Neural cell (in vitro differentiated cells): ENCODE data around the gene IL12RB1. TPM values are rescaled to one million over a fixed set of nuclear protein-coding genes. Genes with fewer than 3 reads are reported as not detected.

Experiments used
- H2AFZ ChIP-seq: fragments of 200-600, 300-800 bp; sonication (generic), shearing (Covaris generic); 2 replicates; pipeline ENCODE4 v1.6.0; 2014; ENCODE audit warnings: low read depth, mild to moderate bottlenecking, antibody characterized with exemption, low read length, moderate library complexity
- H3F3A ChIP-seq: fragments of 200-600 bp; shearing (Covaris generic); 2 replicates; pipeline ENCODE4 v1.6.1; 2016; ENCODE audit warnings: mild to moderate bottlenecking, moderate library complexity, mixed read lengths, antibody characterized with exemption, low read length; ENCODE audit not compliant: insufficient read depth, poor library complexity, severe bottlenecking
- H3K27ac ChIP-seq: fragments of 200-600, 300-800 bp; sonication (generic), shearing (Covaris generic); 2 replicates; pipeline ENCODE4 v1.5.1; 2014; ENCODE audit warnings: mild to moderate bottlenecking, low read length, moderate library complexity
- H3K27me3 ChIP-seq: fragments of 300-800, 200-600 bp; sonication (generic), shearing (Covaris generic); 2 replicates; pipeline ENCODE4 v1.6.0; 2014; ENCODE audit warnings: mild to moderate bottlenecking, low read depth, low read length, moderate library complexity; ENCODE audit not compliant: insufficient read depth
- H3K36me3 ChIP-seq: fragments of 300-800, 200-600 bp; sonication (generic), shearing (Covaris generic); 2 replicates; pipeline ENCODE4 v1.5.1; 2014; ENCODE audit warnings: mild to moderate bottlenecking, antibody characterized with exemption, low read length, moderate library complexity; ENCODE audit not compliant: insufficient read depth
- H3K4me2 ChIP-seq: fragments of 300-800, 200-600 bp; sonication (generic), shearing (Covaris generic); 2 replicates; pipeline ENCODE4 v1.6.0; 2014; ENCODE audit warnings: mild to moderate bottlenecking, low read length
- H3K4me3 ChIP-seq: fragments of 300-800, 200-600 bp; sonication (generic), shearing (Covaris generic); 2 replicates; pipeline ENCODE4 v1.5.1; 2014; ENCODE audit warnings: mild to moderate bottlenecking, low read length, moderate library complexity
- H3K79me2 ChIP-seq: fragments of 200-600 bp; shearing (Covaris generic); replicated peaks from 2 replicates; pipeline ENCODE4 v1.6.0; 2014; ENCODE audit warnings: mild to moderate bottlenecking, low read length, moderate library complexity; ENCODE audit not compliant: insufficient read depth
- H3K9ac ChIP-seq: fragments of 300-800, 200-600 bp; sonication (generic), shearing (Covaris generic); 2 replicates; pipeline ENCODE4 v1.6.1; 2016; ENCODE audit warnings: mild to moderate bottlenecking, low read length, mixed read lengths
- H3K9me2 ChIP-seq: fragments of 200-600 bp; shearing (Covaris generic); 2 replicates; pipeline ENCODE4 v1.6.1; 2016; ENCODE audit warnings: mild to moderate bottlenecking, low read length, mixed read lengths; ENCODE audit not compliant: insufficient read depth
- H3K9me3 ChIP-seq: fragments of 200-600, 300-800 bp; sonication (generic), shearing (Covaris generic); 2 replicates; pipeline ENCODE4 v1.6.1; 2016; ENCODE audit warnings: mild to moderate bottlenecking, mixed run types, low read length, moderate library complexity, mixed read lengths
- H4K20me1 ChIP-seq: fragments of 200-600 bp; shearing (Covaris generic); 2 replicates; pipeline ENCODE4 v1.6.1; 2016; ENCODE audit warnings: mild to moderate bottlenecking, mixed run types; ENCODE audit not compliant: insufficient read depth
- CTCF ChIP-seq: fragments of 450-650 bp; IDR thresholded peaks from 2 replicates; pipeline ENCODE4 v1.5.1; 2014; ENCODE audit warnings: antibody characterized with exemption, mild to moderate bottlenecking, moderate library complexity; ENCODE audit not compliant: poor library complexity, severe bottlenecking
- EP300 ChIP-seq: fragments of 450-650 bp; conservative IDR thresholded peaks from 2 replicates; pipeline ENCODE4 v1.6.1; 2014; ENCODE audit warnings: antibody characterized with exemption, mild to moderate bottlenecking, moderate library complexity; ENCODE audit not compliant: poor library complexity, severe bottlenecking
- EZH2 ChIP-seq: fragments of 200-600, 300-800 bp; shearing (Covaris generic), sonication (generic); IDR thresholded peaks from 2 replicates; pipeline ENCODE4 v1.6.1; 2014; ENCODE audit warnings: antibody characterized with exemption, low read length, borderline replicate concordance, mild to moderate bottlenecking; ENCODE audit not compliant: insufficient read depth, poor library complexity, severe bottlenecking
- MXI1 ChIP-seq: fragments of 450-650 bp; conservative IDR thresholded peaks from 2 replicates; pipeline ENCODE4 v1.6.1; 2014; ENCODE audit warnings: antibody characterized with exemption, mild to moderate bottlenecking; ENCODE audit not compliant: poor library complexity, severe bottlenecking
- POLR2AphosphoS5 ChIP-seq: IDR thresholded peaks from 2 replicates; pipeline ENCODE4 v1.6.1; 2012
- RAD21 ChIP-seq: fragments of 450-650 bp; conservative IDR thresholded peaks from 2 replicates; pipeline ENCODE4 v1.6.1; 2014; ENCODE audit warnings: antibody characterized with exemption, mild to moderate bottlenecking, moderate library complexity
- REST ChIP-seq: IDR thresholded peaks from 2 replicates; pipeline ENCODE4 v1.6.1; 2012; ENCODE audit warnings: borderline replicate concordance
- SMC3 ChIP-seq: fragments of 450-650 bp; conservative IDR thresholded peaks from 2 replicates; pipeline ENCODE4 v1.6.1; 2014; ENCODE audit warnings: antibody characterized with exemption, mild to moderate bottlenecking, moderate library complexity; ENCODE audit not compliant: poor library complexity
- TAF1 ChIP-seq: IDR thresholded peaks from 2 replicates; pipeline ENCODE4 v1.6.1; 2012; ENCODE audit warnings: low read depth
- polyA plus RNA-seq: library from polyadenylated mRNA; depleted of rRNA; stranded (reverse); fragments of >200 nt; gene quantifications from 2 replicates; pipeline ENCODE4 v1.2.3, GENCODE V29; 2014

IL12RB1 gene
- polyA plus RNA-seq, 1 donor from 2014 or later, result not detected

GRCh38 chr19:18131841-18132596 is 45.3 kb upstream of the IL12RB1 start:
- Histone ChIP-seq H3F3A (no peaks in the 10 kb centered on the region), H3K9me3 (no peaks in the 10 kb centered on the region), H3K27ac (no peak overlapping the region), H3K79me2 (no peaks in the 10 kb centered on the region), H2AFZ (no peak overlapping the region), H3K27me3 (no peaks in the 10 kb centered on the region), H3K4me3 (no peak overlapping the region), H3K4me2 (no peak overlapping the region), H4K20me1 (no peaks in the 10 kb centered on the region), H3K9me2 (no peaks in the 10 kb centered on the region), H3K36me3 (no peaks in the 10 kb centered on the region), H3K9ac (no peak overlapping the region)
- no peak for TF ChIP-seq SMC3
- TF ChIP-seq EZH2, result no peak
- TF ChIP-seq RAD21, result no peak
- TF ChIP-seq REST, result no peak
- TF ChIP-seq EP300, result no peak
- TF ChIP-seq TAF1, result no peak
- TF ChIP-seq MXI1, result no peak
- TF ChIP-seq POLR2AphosphoS5, result no peak
- TF ChIP-seq CTCF, result no peak

GRCh38 chr19:18130523-18131242 is 43.9 kb upstream of the IL12RB1 start:
- no peak overlapping the region for H3K27ac ChIP-seq
- H3K36me3 ChIP-seq, result no peaks in the 10 kb centered on the region
- H3K9ac ChIP-seq, result no peak overlapping the region
- no peak overlapping the region for H2AFZ ChIP-seq
- no peak overlapping the region for H3K4me2 ChIP-seq
- no peaks in the 10 kb centered on the region for H3K27me3 ChIP-seq
- H3K79me2 ChIP-seq, result no peaks in the 10 kb centered on the region
- H3K4me3 ChIP-seq, result no peak overlapping the region
- H3F3A ChIP-seq, result no peaks in the 10 kb centered on the region
- no peaks in the 10 kb centered on the region for H3K9me3 ChIP-seq
- H4K20me1 ChIP-seq, result no peaks in the 10 kb centered on the region
- TF ChIP-seq MXI1 (no peak), REST (no peak), EZH2 (no peak), CTCF (no peak), SMC3 (no peak), RAD21 (no peak), TAF1 (no peak), EP300 (no peak), POLR2AphosphoS5 (no peak)
- no peaks in the 10 kb centered on the region for H3K9me2 ChIP-seq
